Measurements from ENCODE around the gene ZIK1. TPM values are rescaled to one million over a fixed set of nuclear protein-coding genes. Genes with fewer than 3 reads are reported as not detected.

The ZIK1 gene
- total and polyA plus RNA-seq, 7 donors, result 0.23 to 10.5 (median 4.8) TPM

GRCh38 chr19:57615346-57615745 is 31.4 kb downstream of the ZIK1 start:
- H3K4me1 ChIP-seq, result peaks cover 0 to 16% (median 11%) of the 10 kb centered on the region in 4 donors
- 98% methylated on average over 3 of the region's 3 CpGs for WGBS, 2 donors
- no peaks in the 10 kb centered on the region for H3K27me3 ChIP-seq
- peaks cover 43 to 56% (median 53%) of the 10 kb centered on the region in 4 donors for H3K9me3 ChIP-seq
- intact Hi-C loops (cut with DNase I), result no loop called here
- peak overlapping the region in 2 of 4 donors; percentile 92 to 98 for H3K4me3 ChIP-seq
- peaks cover 20 to 51% (median 46%) of the 10 kb centered on the region in 4 donors for H3K36me3 ChIP-seq
- no peak for DNase-seq
- H3K27ac ChIP-seq, result no peak overlapping the region
- TF ChIP-seq POLR2A (IDR thresholded peaks at IDR 0.05) (no peak), EP300 (IDR thresholded peaks at IDR 0.05) (no peak), POLR2AphosphoS5 (IDR thresholded peaks at IDR 0.05) (no peak), CTCF (IDR thresholded peaks at IDR 0.05) (no peak)

- Histone ChIP-seq H3K27me3 (no peaks in the 10 kb centered on the region), H3K4me1 (peaks cover 0 to 2% (median 0%) of the 10 kb centered on the region in 4 donors), H3K36me3 (peaks cover 38 to 92% (median 66%) of the 10 kb centered on the region in 4 donors), H3K27ac (no peak overlapping the region), H3K4me3 (no peak overlapping the region), H3K9me3 (peaks cover 74 to 99% (median 89%) of the 10 kb centered on the region in 4 donors)
- 98% methylated on average over 10 of the region's 10 CpGs for WGBS, 2 donors
- DNase-seq, result no peak
- no peak for TF ChIP-seq EP300 (IDR thresholded peaks at IDR 0.05)
- intact Hi-C loops (cut with DNase I), result no loop called here
These were observed 36.9 kb downstream of the ZIK1 start for GRCh38 chr19:57620673-57621348.

GRCh38 chr19:57623091-57623490 is 39.1 kb downstream of the ZIK1 start:
- no peak overlapping the region for H3K4me3 ChIP-seq
- no peak for DNase-seq
- H3K27me3 ChIP-seq, result no peaks in the 10 kb centered on the region
- peaks cover 38 to 69% (median 44%) of the 10 kb centered on the region in 4 donors for H3K36me3 ChIP-seq
- TF ChIP-seq POLR2AphosphoS5 (IDR thresholded peaks at IDR 0.05) (no peak), CTCF (IDR thresholded peaks at IDR 0.05) (no peak), POLR2A (IDR thresholded peaks at IDR 0.05) (no peak), EP300 (IDR thresholded peaks at IDR 0.05) (no peak)
- H3K9me3 ChIP-seq, result peaks cover 56 to 87% (median 68%) of the 10 kb centered on the region in 4 donors
- intact Hi-C loops (cut with DNase I), result no loop called here
- H3K27ac ChIP-seq, result no peak overlapping the region
- no peaks in the 10 kb centered on the region for H3K4me1 ChIP-seq

GRCh38 chr19:57632987-57633831 is 49.3 kb downstream of the ZIK1 start, which contains the start of gene ZNF211:
TSS of gene ZNF211 (plus strand) at chr19:57633168. CDS start at chr19:57633347, 179 bp downstream.
- Histone ChIP-seq H3K4me3 (peak within 1 kb of the TSS; percentile 63 to 93 (median 80)), H3K9me3 (peaks cover 8 to 21% (median 12%) of the 10 kb centered on the region in 4 donors), H3K27me3 (no peaks in the 10 kb centered on the region), H3K27ac (peak within 1 kb of the TSS; percentile 85 to 89 (median 86)), H3K4me1 (peaks cover 0 to 18% (median 10%) of the 10 kb centered on the region in 4 donors), H3K36me3 (peaks cover 6 to 49% (median 35%) of the 10 kb centered on the region in 4 donors)
- DNase-seq, result peak; percentile 96
- intact Hi-C loops (cut with DNase I), result loop anchor here (2.0 to 5.0 kb wide), 2 partner anchors 48 to 51 kb away; partner anchors contain the start of genes ZIK1 and ZNF551
- no peak for TF ChIP-seq POLR2A (IDR thresholded peaks at IDR 0.05)
- TF ChIP-seq POLR2AphosphoS5 (IDR thresholded peaks at IDR 0.05), result peak; percentile 54 to 78 (median 72)
- 2% methylated on average over 59 of the region's 59 CpGs for WGBS, 2 donors

- H3K9me3 ChIP-seq, result peaks cover 8 to 27% (median 13%) of the 10 kb centered on the region in 4 donors
- intact Hi-C loops (cut with DNase I), result loop anchor here (2.0 to 5.0 kb wide), 2 partner anchors 47 to 51 kb away; partner anchors contain the start of genes ZIK1 and ZNF551
These were observed 49.8 kb downstream of the ZIK1 start for GRCh38 chr19:57633832-57634131.

More at GRCh38 chr19:57633832-57634131, 49.8 kb downstream of the ZIK1 start:
- H3K4me1 ChIP-seq, result peaks cover 0 to 18% (median 10%) of the 10 kb centered on the region in 4 donors
- peaks cover 11 to 55% (median 38%) of the 10 kb centered on the region in 4 donors for H3K36me3 ChIP-seq
- H3K4me3 ChIP-seq, result peak overlapping the region; percentile 63 to 93 (median 80)
- WGBS, 2 donors, result 67 to 78% methylated on average over 6 of the region's 6 CpGs
- H3K27me3 ChIP-seq, result no peaks in the 10 kb centered on the region
- H3K27ac ChIP-seq, result peak overlapping the region; percentile 85 to 89 (median 86)
- no peak for DNase-seq
- TF ChIP-seq EP300 (IDR thresholded peaks at IDR 0.05) (no peak), CTCF (IDR thresholded peaks at IDR 0.05) (no peak), POLR2A (IDR thresholded peaks at IDR 0.05) (no peak), POLR2AphosphoS5 (IDR thresholded peaks at IDR 0.05) (no peak)
